GM12874 (cell line): ENCODE results near the gene CFL2.

Experiments used
- TF ChIP-seq, protein P1 (sequence below): IDR thresholded peaks from 2 replicates; pipeline ENCODE4 v1.5.1; 2011; ENCODE audit warnings: low read depth, mild to moderate bottlenecking, control low read depth, low read length, moderate library complexity; ENCODE audit not compliant: insufficient read depth

Gene CFL2

DNA sequence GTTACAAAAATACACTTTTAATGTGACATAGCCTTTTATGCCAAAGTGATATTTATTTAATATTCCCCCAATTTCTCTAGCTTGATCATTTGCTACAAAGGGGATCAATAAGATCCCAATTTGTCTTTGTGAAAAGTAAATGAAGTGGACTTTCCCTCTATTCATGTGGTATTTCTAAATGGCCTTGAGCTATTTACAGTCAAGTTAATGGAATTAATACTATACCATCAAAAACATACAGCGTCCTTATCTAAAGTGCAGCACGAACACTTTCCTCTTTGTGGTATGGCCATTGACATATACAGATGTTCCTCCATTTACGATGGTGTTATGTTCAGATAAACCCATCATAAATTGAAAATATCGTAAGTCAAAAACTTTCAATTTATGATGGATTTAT is 23.2 kb downstream of the CFL2 start:
- TF ChIP-seq, protein P1, sequence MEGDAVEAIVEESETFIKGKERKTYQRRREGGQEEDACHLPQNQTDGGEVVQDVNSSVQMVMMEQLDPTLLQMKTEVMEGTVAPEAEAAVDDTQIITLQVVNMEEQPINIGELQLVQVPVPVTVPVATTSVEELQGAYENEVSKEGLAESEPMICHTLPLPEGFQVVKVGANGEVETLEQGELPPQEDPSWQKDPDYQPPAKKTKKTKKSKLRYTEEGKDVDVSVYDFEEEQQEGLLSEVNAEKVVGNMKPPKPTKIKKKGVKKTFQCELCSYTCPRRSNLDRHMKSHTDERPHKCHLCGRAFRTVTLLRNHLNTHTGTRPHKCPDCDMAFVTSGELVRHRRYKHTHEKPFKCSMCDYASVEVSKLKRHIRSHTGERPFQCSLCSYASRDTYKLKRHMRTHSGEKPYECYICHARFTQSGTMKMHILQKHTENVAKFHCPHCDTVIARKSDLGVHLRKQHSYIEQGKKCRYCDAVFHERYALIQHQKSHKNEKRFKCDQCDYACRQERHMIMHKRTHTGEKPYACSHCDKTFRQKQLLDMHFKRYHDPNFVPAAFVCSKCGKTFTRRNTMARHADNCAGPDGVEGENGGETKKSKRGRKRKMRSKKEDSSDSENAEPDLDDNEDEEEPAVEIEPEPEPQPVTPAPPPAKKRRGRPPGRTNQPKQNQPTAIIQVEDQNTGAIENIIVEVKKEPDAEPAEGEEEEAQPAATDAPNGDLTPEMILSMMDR, result no peak

DNA sequence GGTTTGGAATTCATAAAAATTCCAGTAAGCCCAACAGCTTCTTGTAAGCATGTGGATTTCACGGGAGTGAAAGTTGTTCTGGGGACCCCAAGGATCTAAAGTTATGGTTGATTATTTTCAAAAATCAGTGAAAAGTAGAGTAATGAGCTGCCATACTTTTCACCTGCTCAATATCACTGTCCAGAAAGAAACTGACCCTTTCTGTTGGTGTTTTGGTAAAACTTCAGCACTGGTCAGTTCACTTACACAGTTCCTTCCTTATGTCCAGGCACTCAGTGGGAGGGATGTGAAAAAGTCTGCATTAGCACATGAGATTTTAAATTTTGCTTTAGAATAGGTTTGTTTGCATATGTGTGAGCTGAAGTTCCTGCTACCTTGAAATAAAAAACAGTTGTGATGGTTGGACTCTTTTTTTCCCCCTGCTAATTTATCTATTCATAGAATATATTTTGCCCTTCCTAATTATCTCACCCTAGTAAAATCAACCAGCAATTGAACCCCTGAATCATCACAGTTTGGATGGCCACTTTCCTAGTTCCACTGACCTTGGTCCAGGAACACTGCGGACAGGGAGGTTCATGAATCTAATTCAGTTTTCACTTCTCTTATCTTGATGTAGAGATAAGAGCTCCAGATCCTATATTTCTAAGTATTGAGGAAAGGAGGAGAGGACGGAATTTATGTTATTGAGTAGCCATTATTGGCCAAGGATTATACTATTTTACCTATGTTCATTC is 25.8 kb downstream of the CFL2 start:
- TF ChIP-seq, protein P1, result no peak

- TF ChIP-seq, protein P1, result no peak
These were observed 28.5 kb downstream of the CFL2 start for GRCh38 chr14:34685819-34686428.

DNA sequence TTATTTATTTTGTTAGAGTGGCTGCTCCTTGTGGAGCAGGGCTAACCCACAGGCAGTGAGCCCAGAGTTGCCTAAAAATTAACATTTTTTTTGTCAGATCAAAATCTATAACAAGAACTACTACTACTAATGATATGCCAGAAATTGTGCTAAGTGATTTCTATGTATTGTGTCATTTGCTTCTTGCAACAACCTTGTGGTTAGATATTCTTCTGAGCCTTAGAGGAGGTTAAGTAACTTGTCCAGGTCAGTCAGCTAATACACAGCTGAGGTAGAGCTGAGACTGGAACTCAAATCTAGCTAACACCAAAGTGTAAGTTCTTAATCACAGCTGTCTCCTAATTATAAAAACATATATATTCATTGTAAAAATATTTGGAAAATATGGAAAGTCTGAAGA is 29.8 kb downstream of the CFL2 start:
- TF ChIP-seq, protein P1, result no peak

DNA sequence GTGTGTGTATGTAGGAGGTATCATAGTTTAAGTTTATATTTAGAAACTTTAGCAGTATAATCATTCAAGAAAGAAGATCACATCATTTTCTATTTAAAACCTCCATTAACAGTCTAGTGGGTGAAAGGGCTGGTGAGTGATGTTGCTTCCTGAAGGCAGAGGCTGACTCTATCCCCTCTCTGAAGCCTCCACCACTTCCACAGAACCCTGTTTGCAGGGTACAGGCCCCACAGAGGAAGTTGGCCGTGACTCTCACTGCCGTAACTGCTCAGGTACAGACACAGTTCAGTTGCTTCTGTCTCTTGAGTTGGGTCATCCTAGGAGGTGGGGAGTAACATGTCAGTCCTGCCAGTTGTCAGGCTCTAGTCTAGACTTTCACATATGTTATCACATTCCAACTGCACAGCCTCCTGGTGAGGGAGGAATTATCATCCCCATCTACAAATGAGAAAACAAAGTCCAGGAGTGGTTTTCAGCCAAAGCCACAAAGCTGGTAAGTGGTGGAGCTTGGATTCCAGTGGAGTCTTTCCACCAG is 31.5 kb downstream of the CFL2 start:
- TF ChIP-seq, protein P1, result no peak

DNA sequence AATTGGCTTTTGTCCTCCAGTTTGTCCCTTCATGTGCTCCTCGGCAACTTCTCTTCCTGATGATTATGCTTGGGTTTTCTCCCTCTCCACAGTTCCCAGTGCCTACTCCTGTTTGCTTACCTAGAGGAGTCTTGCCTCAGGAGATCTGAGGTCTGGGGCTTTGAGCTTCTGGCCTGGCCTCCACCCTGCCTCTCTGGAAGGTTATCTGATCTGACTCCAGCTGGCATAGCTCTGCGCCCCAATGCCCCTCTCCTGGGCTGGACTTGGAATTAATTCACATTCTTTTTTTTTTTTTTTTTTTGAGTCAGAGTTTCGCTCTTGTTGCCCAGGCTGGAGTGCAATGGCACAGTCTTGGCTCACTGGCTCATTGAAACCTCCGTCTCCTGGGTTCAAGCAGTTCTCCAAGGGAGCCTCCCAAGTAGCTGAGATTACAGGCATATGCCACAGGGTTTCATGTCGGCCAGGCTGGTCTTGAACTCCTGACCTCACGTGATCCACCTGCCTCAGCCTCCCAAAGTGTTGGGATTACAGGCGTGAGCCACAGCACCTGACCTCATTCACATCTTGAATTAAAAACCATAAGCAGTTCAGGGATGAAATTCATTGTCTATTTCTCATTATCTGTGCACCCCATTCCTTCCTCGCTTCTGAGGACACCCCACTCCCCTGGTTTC is 33.5 kb downstream of the CFL2 start:
- TF ChIP-seq, protein P1, result no peak

DNA sequence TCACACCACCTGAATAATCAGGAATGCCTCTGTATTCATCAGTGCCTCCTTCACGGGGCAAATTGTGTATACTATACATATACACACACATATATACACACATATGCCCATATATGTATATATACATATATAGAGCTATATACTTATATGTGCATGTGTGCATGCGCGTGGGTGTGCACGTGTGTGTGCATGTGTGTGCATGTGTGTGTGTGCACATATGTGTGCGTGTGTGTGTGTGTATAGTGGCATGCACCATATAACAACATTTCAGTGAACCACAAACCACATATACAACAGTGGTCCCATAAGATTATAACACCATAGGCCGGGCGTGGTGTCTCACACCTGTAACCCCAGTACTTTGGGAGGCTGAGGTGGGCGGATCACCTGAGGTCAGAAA is 35.7 kb downstream of the CFL2 start:
- TF ChIP-seq, protein P1, result no peak
